CD4-positive, alpha-beta T cell treated with Interleukin-4 for 4 hours (primary cell): Measurements from ENCODE around the gene MAP6.
"Not testable (repeated sequence)": the region's sequence is repeated elsewhere in the genome, so short reads cannot be mapped to it uniquely, and the experiment has no call there.

ENCODE experiments used
- DNase-seq: peaks from one replicate; pipeline ENCODE4 v3.0.0-alpha.2; 2020

The MAP6 gene

DNA sequence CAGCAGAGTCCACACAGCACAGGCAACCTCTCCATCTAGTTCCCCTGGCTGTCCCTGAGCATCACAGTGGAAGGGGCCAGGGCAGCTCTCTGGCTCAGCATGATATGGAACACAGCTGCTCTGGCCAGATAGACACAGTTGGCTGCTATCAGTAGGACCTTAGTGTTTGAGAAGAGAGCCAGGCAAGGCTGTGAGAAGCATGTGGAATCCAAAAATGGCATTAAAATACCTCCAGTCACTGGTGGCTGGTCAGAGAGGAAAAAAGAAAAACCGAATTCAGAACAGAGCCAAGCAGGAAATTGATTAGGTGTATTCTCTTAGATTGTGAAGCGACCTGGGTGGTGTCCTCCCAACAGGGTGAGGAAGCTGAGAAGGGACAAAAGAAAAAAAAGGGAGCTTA lies 78.9 kb downstream of the MAP6 start:
- no peak for DNase-seq

DNA sequence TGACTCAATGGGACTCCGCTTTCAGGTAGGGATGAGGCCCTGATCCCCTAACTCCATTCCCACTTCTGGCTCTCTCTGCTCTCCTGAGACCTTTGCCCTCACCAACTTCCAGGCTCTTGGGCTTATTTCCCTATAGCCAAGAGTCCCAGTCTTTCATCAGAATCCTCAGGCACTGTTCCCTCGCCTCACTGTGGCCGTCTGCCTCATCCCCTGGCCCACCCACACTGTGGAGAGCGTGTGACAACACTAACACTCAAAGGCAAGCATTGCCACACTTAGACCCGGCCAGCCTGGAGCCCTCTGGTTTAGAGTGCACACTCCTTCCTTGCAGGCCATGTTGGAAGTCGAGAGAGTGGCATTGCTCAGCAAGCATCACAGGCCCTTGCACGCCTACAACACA lies 79.8 kb downstream of the MAP6 start:
- no peak for DNase-seq

- DNase-seq = no peak
Observed at GRCh38 chr11:75588051-75588481, 80.8 kb downstream of the MAP6 start.

DNA sequence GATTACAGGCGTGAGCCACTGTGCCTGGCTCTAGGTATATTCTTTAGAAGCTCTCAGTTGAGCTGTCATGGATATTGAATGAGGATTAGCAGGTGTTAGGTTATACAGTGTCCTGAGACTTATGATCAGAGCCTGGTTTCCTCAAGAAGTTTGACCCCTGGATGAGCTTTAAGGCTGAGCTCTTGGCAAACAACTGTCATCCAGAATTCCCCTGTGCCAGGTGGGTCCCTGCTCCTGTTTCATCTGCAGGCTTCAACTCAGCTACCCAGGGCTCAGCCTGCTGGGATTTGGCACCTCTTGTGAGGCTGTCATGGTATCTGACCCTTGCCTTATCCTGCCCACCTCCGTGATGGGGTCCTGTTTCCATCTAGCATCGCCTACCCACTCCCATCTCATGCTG lies 82.4 kb downstream of the MAP6 start:
- DNase-seq = no peak

- DNase-seq = no peak
Observed at GRCh38 chr11:75585293-75585670, 83.6 kb downstream of the MAP6 start.

GRCh38 chr11:75584659-75585292 lies 84.1 kb downstream of the MAP6 start:
- DNase-seq = not testable (repeated sequence)

GRCh38 chr11:75583718-75584658 lies 84.8 kb downstream of the MAP6 start:
- no peak for DNase-seq

DNA sequence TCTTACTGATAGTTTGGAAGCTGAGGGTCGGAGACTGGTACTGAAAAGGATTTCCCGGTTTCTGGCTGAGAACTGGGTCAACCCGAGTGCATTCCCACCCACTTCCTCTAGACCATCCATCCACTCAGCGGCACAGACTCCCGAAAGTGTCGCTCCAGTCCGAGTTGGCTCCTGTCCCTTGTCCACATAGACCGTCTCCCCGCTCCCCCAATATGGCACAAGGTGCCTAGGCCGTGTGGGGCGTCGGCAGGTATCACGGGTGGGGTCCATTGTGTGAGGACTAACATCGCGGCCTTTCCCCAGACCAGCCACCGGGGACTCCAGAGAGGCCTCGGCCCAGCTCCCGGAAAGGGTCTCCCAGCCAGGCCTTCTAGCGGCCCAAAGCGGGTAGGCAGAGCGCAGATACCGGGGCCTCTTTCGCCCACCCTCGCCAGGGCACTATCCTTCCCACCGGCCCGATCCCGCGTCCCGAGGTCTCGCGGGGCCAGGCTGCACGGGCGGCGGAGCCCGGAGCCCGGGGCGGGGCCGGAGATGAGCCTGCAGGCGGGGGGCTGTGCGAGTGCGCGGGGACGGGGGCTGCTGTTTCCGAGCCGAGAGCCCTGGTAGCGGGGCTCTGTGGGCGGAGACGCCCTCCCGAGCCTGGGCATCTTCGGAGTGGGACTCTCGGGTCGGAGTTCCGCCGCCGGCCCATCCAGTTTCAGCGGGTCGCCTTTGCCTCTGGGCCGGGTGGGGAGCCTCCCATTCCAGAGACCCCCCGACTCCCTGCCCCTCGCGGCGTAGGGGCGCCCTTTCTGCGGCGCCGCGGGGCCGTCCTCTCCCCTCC lies 85.7 kb downstream of the MAP6 start:
- peak; percentile 22 for DNase-seq

GRCh38 chr11:75582506-75582894 lies 86.3 kb downstream of the MAP6 start:
- no peak for DNase-seq

GRCh38 chr11:75579841-75580240 lies 89.0 kb downstream of the MAP6 start:
- no peak for DNase-seq

DNA sequence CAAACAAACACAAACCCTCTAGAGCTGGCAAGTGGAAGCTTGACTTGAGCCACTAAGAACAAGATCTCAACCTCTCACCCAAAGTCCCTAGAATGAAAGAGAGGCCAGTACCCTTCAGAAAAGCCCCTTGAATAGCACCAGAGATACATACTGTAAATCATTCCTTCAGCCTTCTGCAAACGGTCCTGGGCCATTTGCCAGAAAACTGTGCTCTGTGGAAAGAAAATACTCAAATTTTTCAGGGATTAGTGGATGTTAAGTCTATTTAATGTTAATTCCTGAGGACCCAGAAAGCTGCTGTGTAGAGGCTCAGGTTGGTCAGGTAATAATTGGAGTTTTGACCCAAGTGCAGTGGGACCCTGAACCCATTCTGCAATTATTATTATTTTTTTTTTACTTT lies 89.9 kb downstream of the MAP6 start:
- no peak for DNase-seq

DNA sequence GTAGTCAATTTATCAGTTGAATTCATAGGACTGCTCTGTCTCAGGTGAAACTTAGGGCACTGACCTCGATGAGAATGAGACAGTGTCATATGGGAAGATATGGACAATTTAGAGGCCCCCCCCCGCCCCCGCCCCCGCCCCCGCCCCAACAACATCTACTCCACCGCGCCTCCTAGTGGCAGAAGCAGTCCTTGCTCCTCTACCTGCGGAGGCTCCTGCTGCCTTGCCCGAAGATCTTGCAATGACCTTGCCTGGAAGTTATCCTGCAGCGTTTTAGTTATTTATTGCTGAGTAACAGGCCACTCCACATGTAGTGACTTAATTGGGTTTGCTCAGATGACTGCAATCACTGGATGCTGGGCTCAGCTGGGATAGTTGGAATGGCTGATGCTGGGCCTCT lies 91.6 kb downstream of the MAP6 start:
- DNase-seq = no peak

- no peak for DNase-seq
Observed at GRCh38 chr11:75576499-75576918, 92.3 kb downstream of the MAP6 start.

- DNase-seq = no peak
Observed at GRCh38 chr11:75576017-75576416, 92.8 kb downstream of the MAP6 start.

DNA sequence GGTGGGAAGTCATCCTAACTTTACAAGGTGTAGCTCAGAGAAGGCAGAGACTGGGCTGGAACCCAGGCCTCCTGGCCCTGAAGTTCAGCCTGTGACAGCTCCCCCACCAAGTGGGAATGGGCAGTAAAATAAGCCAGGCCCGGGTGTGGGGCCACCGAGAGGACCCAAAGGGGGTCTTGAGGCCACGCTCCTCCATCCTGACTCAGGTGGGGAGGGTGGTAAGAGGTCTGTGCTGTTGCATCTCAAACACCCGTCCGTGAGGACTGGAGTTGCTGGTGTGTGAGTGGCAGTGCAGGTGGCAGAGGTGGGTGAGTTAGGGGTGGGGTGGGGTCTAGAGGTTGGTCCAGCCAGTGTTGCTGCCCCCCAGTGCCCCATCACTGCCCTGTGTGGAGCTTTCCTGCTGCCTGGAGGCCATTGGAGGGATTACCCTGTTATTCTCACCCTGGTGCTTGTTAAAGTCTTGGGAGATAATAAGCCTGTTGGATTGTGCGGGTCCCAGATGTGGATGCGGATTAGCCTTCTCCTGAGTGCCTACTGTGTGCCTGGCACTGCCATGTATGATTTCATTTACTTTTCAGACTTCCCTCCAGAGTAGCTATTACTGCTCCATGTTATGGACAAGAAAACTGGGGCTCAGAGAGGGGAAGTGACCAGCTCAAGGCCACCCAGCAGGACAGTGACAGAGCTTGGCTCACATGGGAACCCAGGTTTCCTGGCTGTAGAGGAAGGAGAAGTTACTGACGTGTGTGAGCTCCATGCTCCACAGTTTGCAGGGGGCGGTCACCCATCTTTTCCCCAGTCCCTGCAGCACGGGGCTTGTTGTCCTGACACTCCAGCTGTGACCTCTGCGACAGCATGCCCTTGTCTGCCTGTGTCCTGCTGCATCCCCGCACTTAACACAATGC lies 93.9 kb downstream of the MAP6 start:
- DNase-seq = no peak

DNA sequence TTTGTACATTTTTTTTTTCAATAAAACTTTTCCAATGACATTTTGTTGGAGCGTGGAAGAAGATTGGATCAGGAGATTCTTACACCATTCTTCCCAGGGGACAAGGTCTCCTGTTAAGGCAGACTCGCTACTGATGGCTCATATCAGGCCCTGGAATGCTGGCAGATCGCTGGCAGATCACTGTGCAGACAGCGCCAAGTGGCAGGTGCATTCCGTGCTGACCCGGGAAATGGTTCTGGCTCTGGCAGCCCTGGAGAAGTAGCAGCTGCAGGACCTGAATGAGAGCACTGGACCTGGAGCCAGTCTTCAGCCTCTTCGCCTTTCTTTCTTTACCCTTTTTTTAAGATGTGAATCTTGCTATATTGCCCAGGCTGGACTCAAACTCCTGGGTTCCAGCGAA lies 96.1 kb downstream of the MAP6 start:
- no peak for DNase-seq

GRCh38 chr11:75571625-75572024 lies 97.2 kb downstream of the MAP6 start:
- DNase-seq = no peak

DNA sequence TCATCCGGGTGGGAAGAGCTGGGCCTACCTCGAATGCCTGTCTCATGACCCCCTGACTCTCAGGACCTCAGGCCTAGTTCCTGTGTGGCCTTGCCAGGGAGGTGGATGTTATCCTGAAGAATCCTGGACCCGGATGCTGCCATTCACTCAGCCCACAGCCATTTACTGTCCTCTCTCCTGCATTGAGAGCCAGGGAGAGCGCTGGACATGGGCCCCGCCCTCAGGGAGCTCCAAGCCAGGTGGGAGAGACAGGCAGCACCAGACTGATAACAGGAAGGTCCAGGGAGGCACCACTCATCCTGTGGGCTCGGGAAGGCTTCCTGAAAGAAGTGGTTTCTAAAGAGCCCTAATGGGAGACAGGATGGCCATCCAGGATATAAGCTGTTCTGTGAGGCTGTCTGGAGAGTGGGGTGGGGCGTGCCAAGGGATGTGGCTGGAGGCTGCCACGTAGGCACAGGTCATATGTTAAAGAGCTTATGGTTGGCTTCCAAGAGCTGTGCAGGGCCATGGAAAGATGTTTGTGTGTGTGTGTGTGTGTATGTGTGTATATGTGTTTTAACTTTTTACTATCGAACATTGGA lies 98.2 kb downstream of the MAP6 start:
- no peak for DNase-seq

DNA sequence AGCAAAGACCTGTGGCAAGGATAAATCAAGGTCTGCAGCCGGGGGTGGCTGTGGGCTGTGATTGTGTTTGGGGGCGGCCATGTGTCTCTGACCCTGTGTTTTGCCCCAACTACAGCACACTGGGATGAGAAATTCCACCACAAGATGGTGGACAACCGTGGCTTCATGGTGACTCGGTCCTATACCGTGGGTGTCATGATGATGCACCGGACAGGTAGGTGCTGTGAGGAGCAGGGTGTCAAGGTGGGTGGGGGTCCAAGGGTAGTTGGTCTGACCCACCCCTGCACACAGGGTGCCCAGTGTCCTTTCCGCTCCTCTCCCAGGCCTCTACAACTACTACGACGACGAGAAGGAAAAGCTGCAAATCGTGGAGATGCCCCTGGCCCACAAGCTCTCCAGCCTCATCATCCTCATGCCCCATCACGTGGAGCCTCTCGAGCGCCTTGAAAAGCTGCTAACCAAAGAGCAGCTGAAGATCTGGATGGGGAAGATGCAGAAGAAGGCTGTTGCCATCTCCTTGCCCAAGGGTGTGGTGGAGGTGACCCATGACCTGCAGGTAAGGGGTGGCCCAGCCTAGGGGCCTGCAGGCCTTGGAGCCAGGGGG lies 100.1 kb downstream of the MAP6 start:
- no peak for DNase-seq

DNA sequence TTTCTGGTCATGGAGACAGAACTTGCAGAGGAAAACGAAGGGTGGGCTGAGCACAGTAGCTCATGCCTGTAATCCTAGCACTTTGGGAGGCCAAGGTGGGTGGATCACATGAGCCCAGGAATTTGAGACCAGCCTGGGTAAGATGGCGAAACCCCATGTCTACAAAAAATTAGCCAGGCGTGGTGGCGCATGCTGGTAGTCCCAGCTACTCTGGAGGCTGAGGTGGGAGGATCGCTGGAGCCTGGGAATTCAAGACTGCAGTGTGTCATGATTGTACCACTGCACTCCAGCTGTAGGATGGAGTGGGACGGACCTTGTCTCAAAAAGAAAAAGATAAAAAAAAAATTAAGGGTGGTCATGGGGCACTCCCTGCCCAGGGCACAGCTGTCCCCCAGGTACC lies 100.9 kb downstream of the MAP6 start:
- DNase-seq = no peak

GRCh38 chr11:75566763-75567279 lies 102.0 kb downstream of the MAP6 start:
- no peak for DNase-seq
